Measurements from ENCODE around the gene NRDC.

Gene NRDC

GRCh38 chr1:51853360-51853759, 25.2 kb downstream of the NRDC start:
- DNase-seq (ENCODE audit: extremely low read depth, low read depth): no peak
- TF ChIP-seq, protein P1, sequence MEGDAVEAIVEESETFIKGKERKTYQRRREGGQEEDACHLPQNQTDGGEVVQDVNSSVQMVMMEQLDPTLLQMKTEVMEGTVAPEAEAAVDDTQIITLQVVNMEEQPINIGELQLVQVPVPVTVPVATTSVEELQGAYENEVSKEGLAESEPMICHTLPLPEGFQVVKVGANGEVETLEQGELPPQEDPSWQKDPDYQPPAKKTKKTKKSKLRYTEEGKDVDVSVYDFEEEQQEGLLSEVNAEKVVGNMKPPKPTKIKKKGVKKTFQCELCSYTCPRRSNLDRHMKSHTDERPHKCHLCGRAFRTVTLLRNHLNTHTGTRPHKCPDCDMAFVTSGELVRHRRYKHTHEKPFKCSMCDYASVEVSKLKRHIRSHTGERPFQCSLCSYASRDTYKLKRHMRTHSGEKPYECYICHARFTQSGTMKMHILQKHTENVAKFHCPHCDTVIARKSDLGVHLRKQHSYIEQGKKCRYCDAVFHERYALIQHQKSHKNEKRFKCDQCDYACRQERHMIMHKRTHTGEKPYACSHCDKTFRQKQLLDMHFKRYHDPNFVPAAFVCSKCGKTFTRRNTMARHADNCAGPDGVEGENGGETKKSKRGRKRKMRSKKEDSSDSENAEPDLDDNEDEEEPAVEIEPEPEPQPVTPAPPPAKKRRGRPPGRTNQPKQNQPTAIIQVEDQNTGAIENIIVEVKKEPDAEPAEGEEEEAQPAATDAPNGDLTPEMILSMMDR (IDR thresholded peaks at IDR 0.05; ENCODE audit: low read depth, low read length): no peak

DNA sequence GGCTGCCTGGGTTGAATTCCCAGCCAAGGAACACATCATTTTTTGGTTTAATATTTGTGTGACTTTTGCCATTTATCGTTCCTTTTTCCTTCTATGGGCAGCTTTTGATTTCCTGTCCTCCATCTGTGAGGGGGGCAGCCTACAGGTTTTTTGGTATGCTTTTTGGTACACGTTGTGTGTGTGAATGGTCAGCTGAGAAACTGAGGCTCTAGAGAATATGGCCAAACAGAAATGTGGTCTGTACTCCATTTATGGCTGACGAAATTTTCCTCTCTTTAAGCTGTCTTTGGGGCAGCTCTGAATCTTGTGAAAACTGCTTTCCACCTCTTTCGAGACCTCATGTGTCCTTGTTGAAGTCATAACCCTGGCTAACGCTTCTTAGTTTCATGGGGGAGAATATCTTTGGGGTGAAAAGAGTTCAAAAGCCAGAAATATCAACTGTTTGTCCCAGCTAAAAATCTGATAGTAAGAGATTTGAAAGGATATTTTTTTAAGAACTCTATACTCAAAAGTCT, 26.6 kb downstream of the NRDC start:
- no peak for DNase-seq (ENCODE audit: extremely low read depth, low read depth)
- TF ChIP-seq, protein P1 (IDR thresholded peaks at IDR 0.05; ENCODE audit: low read depth, low read length): no peak

- TF ChIP-seq, protein P1 (IDR thresholded peaks at IDR 0.05; ENCODE audit: low read depth, low read length): no peak
- DNase-seq (ENCODE audit: extremely low read depth, low read depth): no peak
Observed at GRCh38 chr1:51850420-51851223, 27.9 kb downstream of the NRDC start.

DNA sequence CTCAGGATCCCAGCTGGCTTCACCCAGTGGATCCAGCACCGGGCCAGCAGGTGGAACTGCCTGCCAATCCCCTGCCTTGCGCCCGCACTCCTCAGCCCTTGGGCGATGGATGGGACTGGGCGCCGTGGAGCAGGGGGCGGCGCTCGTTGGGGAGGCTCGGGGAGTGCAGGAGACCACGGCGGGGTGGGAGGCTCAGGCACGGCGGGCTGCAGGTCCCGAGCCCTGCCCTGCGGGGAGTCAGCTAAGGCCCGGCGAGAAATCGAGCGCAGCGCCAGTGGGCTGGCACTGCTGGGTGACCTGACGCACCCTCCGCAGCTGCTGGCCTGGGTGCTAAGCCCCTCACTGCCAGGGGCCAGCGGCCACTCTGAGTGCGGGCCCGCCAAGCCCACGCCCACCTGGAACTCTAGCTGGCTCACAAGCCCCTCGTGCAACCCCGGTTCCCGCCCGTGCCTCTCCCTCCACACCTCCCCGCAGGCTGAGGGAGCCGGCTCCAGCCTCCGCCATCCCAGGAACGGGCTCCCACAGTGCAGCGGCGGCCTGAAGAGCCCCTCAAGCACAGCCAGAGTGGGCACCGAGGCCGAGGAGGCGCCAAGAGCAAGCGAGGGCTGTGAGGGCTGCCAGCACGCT, 31.1 kb downstream of the NRDC start:
- no peak for DNase-seq (ENCODE audit: extremely low read depth, low read depth)
- TF ChIP-seq, protein P1 (IDR thresholded peaks at IDR 0.05; ENCODE audit: low read depth, low read length): no peak

DNA sequence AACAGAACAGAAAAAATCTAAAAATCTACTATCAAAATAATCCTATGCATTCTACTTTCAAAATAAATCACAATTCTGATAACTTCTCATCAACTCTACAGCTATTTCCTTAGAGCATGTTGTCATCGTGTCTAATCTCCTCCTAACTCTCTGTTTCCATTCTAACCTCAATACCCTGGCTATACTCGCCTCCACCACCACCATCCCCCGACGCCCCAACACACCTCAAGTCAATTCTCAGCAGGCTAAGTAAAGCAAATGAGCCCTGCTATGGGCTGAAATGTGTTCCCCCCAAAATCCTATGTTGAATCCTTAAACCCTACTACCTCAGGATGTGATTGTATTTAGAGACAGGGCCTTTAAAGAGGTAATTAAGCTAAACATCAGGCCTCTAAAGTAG, 34.6 kb downstream of the NRDC start:
- DNase-seq (ENCODE audit: extremely low read depth, low read depth): no peak
- TF ChIP-seq, protein P1 (IDR thresholded peaks at IDR 0.05; ENCODE audit: low read depth, low read length): no peak

- TF ChIP-seq, protein P1 (IDR thresholded peaks at IDR 0.05; ENCODE audit: low read depth, low read length): no peak
- DNase-seq (ENCODE audit: extremely low read depth, low read depth): no peak
Observed at GRCh38 chr1:51842261-51842660, 36.3 kb downstream of the NRDC start.

Measured in AG09319 (cell line).